ENCODE data around the gene CDYL2. TPM values are rescaled to one million over a fixed set of nuclear protein-coding genes. Genes with fewer than 3 reads are reported as not detected.
A peak's percentile ranks its signal among the peaks of the same experiment; 100 is the strongest.

Gene CDYL2
- total and polyA plus RNA-seq, 8 donors = 0.60 to 7.3 (median 1.7) TPM

- peaks cover 0 to 6% (median 0%) of the 10 kb centered on the region in 3 donors for H3K27me3 ChIP-seq
- no peaks in the 10 kb centered on the region for H3K36me3 ChIP-seq
- intact Hi-C loops (cut with DNase I; ENCODE audit: low total_unique reads) = no loop called here
- no peak overlapping the region for H3K27ac ChIP-seq
- TF ChIP-seq POLR2AphosphoS5 (IDR thresholded peaks at IDR 0.05) (no peak), POLR2A (IDR thresholded peaks at IDR 0.05) (no peak), EP300 (IDR thresholded peaks at IDR 0.05) (no peak), CTCF (IDR thresholded peaks at IDR 0.05) (no peak)
- no peaks in the 10 kb centered on the region for H3K4me1 ChIP-seq
- WGBS, 5 donors = 25 to 47% (median 28%) methylated on average over 5 of the region's 5 CpGs
- peak in 1 of 2 donors; percentile 8 for DNase-seq
- no peaks in the 10 kb centered on the region for H3K9me3 ChIP-seq
- no peak overlapping the region for H3K4me3 ChIP-seq
These were observed 252.1 kb downstream of the CDYL2 start for GRCh38 chr16:80552277-80552676.

Other genes starting within 250 kb of the CDYL2 start
- gene CMC2, start 202.3 kb upstream of the CDYL2 start, total RNA-seq = 100 to 1,000 TPM in 1 of 5 donors, 10 to 100 TPM in 4; 10.4 to 149 (median 50.1) TPM
- 100 to 1,000 TPM in 2 of 3 donors, 10 to 100 TPM in 1; 72.8 to 146 (median 116) TPM for gene CMC2, start 202.3 kb upstream of the CDYL2 start, polyA plus RNA-seq
- 10 to 100 TPM in 2 of 5 donors, 1 to 10 TPM in 2, not detected in 1; 1.8 to 18.4 (median 9.3) TPM for gene CENPN, start 202.6 kb upstream of the CDYL2 start, total RNA-seq
- gene CENPN, start 202.6 kb upstream of the CDYL2 start, polyA plus RNA-seq = 10 to 100 TPM in 2 of 3 donors, 1 to 10 TPM in 1; 5.0 to 20.0 (median 13.2) TPM
- 100 to 1,000 TPM in 1 of 5 donors, 10 to 100 TPM in 2, 1 to 10 TPM in 2; 1.8 to 102 (median 30.9) TPM for gene ATMIN, start 231.2 kb upstream of the CDYL2 start, total RNA-seq
- 10 to 100 TPM in 2 of 3 donors, 1 to 10 TPM in 1; 9.6 to 17.9 (median 12.3) TPM for gene ATMIN, start 231.2 kb upstream of the CDYL2 start, polyA plus RNA-seq

Measured in stomach (tissue), 9 donors.